ENCODE data around the gene NCK2.

DNA sequence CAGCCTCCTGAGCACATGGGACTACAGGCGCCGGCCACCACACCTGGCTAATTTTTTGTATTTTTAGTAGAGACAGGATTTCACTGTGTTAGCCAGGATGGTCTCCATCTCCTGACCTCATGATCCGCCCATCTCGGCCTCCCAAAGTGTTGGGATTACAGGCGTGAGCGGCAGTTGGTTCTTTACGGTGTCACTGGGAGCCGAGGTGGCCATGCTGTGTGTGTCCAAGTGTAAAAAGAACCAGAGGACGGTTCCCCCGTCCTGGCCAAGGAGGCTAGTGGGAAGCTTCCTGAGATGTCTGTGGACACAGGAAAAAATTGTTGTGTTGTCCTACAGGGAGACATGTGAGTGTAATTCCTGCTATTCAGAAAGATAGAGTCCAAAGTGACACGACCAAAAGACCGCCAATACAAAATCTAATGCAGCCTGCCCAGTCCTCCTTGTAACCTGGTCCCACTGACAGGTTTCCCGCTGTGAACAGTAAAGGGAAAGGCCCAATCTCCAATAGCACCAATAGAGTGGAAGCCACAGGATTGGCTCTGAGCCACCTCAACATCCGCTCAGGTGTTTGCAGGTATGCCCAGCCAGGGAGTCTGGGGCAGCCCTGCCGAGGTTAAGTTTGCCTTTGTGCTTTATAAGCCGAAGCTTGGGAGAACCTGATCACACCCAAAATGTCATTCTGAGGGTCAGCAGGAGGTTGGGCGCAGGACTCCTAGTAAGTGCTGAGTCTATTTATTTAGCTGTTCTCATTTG, 40.6 kb downstream of the NCK2 start:
- TF ChIP-seq CTCF (conservative IDR thresholded peaks at IDR 0.05; ENCODE audit: low read depth, low read length) (no peak), FOS (IDR thresholded peaks at IDR 0.05; ENCODE audit: low read depth, low read length) (no peak), RCOR1 (IDR thresholded peaks at IDR 0.05; ENCODE audit: insufficient replicate concordance, low read length) (no peak), POLR2A (IDR thresholded peaks at IDR 0.05; ENCODE audit: low read depth, low read length) (no peak), SMC3 (IDR thresholded peaks at IDR 0.05; ENCODE audit: low read depth, low read length) (no peak), RAD21 (IDR thresholded peaks at IDR 0.05; ENCODE audit: low read length) (no peak), RFX5 (IDR thresholded peaks at IDR 0.05; ENCODE audit: low read depth, low read length) (no peak), BHLHE40 (IDR thresholded peaks at IDR 0.05; ENCODE audit: low read depth, low read length) (no peak), CEBPB (IDR thresholded peaks at IDR 0.05; ENCODE audit: low read depth, low read length) (no peak), MXI1 (IDR thresholded peaks at IDR 0.05; ENCODE audit: borderline replicate concordance, low read depth, low read length) (no peak), CHD1 (IDR thresholded peaks at IDR 0.05; ENCODE audit: low read depth, low read length) (no peak)
- TF ChIP-seq, protein P1, sequence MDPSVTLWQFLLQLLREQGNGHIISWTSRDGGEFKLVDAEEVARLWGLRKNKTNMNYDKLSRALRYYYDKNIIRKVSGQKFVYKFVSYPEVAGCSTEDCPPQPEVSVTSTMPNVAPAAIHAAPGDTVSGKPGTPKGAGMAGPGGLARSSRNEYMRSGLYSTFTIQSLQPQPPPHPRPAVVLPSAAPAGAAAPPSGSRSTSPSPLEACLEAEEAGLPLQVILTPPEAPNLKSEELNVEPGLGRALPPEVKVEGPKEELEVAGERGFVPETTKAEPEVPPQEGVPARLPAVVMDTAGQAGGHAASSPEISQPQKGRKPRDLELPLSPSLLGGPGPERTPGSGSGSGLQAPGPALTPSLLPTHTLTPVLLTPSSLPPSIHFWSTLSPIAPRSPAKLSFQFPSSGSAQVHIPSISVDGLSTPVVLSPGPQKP (IDR thresholded peaks at IDR 0.05; ENCODE audit: borderline replicate concordance, low read depth, low read length), result no peak
- TF ChIP-seq, protein P2, sequence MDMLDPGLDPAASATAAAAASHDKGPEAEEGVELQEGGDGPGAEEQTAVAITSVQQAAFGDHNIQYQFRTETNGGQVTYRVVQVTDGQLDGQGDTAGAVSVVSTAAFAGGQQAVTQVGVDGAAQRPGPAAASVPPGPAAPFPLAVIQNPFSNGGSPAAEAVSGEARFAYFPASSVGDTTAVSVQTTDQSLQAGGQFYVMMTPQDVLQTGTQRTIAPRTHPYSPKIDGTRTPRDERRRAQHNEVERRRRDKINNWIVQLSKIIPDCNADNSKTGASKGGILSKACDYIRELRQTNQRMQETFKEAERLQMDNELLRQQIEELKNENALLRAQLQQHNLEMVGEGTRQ (IDR thresholded peaks at IDR 0.05; ENCODE audit: low read depth, low read length), result no peak

All from IMR-90 (cell line).